Suppressor macrophage treated with lipopolysaccharide for 1 hour (primary cell): ENCODE data around the gene SGCD.

ENCODE experiments used
- DNase-seq, 3 donors: peaks; one replicate each; pipeline ENCODE4 v3.0.0-alpha.2; 2020 to 2022

Gene SGCD

DNA sequence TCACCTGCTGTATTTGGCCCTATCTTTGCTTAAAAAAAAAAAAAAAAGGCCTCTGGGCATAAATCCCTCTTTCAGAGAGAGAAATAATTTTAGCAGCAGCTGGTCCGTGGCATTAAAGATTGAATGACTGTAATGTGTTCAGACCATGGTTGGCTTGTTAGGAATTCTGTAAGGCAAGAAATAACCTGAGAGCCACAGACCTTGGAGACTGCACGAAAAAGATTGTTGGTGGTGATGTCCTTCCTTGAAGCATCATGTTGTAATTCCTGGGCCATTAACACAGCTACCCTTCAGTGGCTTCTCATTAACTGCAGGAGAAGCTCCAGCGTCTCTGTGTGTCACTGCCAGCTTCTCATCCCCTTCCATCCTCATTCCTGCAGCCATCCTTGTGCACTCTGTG, 79.0 kb downstream of the SGCD start:
- DNase-seq = no peak

DNA sequence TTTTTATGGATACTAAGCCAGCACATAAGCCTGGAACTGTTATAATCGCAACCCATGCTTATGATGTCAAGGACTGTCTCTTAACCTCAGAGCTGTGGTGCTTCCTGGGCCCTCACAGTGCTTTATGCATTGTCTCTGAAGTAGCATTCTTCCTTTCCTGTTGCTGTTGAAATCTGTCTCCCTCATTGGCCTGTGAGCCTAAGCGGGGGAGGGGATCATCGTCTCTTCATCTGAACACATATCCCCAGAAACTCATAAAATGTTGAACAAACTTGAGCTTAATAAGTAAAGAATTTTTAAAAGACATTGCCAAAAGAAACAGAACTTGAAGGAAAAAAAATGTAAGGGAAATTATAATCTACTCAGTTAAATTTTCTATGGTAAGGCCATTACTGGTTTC, 80.3 kb downstream of the SGCD start:
- DNase-seq = no peak

DNA sequence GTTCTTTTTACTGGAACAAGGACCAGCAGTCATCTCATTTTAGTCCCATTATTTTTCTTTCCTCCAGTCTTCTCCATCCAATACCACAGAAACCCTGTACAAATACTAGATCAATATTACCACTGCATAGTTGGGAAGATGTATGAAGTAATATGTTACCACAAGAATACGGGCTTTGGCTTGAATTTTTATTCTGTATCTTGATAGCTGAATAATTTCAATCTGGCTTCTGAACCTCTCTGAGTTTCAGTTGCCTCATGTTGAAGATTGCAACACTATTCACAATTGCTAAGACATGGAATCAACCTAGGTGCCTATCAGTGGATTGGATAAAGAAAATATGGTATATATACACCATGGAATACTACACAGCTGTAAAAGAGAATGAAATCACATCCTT, 82.9 kb downstream of the SGCD start:
- no peak for DNase-seq

DNA sequence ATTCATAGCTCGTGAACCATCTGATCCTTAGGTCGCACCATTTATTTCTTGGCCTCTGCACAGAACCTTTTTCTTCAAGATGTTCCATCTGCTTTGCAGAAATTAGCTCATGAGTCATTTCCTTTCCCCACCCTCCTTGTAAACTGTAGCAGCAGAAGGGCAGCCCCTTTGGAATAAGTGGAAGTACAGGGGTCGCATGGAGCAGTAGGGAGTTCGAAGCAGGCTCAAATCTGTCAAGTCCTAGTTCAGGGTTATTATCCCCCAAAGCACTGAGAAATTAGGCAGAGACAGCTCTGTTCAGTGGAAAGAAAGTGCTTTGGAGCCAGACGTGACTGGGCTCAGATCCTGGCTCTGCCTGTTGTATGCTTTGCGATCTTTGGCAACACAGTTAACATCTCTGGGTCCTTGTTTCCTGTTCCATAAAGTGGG, 84.2 kb downstream of the SGCD start:
- DNase-seq = no peak

DNA sequence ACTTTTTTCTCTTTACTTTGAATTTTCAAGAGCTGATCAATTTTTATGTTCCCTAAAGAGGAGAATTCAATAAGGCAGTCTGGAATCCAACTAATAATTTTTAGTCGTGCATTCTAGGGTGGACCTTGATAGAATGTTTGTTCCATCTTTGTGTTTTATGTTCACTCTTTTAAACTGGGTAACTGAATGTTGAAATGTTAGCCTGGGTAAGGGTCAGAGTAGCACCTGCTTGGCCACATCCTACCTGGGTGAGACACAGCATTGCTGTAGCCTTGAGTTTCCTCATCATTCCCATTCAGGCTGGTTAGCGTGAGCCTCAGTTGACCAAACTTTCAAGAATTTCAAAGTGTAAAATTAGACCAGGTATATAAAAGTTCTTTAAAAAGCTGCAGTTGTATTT, 85.0 kb downstream of the SGCD start:
- no peak for DNase-seq

DNA sequence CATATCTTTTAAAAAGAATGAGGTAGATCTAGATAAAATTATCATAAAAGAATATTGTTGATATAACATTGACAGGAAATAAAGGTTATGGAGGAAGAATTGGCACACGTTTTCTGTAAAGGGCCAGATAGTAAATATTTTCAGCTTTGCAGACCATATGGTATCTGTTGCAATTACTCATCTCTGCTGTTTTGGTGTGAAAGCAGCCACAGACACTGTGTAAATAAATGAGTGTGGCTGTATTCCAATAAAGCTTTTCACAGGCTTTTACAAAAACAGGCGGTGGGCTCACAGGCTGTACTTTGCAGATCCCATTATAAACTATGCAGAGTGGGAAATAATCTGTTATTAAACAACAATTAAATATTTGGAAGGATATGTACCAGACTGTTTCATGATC, 87.4 kb downstream of the SGCD start:
- no peak for DNase-seq

DNA sequence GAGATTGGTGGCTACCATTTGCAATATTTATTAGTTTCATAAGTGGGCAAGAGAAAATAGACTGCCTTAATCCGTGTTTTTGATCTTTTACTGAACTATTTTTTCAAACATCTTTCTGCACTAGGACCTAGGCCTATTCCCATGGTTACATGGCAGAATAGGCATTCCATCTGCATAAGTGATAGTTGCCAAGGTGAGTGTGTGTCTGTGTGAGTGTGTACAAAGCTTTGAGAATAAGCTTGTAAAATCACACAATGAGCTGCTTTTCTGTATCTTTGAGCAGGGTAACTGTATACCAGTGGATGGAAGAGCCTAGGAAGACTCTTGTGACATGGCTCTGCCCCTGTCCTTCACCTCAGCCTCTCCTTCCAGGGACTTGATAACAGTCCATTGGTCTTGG, 92.7 kb downstream of the SGCD start:
- DNase-seq = no peak

DNA sequence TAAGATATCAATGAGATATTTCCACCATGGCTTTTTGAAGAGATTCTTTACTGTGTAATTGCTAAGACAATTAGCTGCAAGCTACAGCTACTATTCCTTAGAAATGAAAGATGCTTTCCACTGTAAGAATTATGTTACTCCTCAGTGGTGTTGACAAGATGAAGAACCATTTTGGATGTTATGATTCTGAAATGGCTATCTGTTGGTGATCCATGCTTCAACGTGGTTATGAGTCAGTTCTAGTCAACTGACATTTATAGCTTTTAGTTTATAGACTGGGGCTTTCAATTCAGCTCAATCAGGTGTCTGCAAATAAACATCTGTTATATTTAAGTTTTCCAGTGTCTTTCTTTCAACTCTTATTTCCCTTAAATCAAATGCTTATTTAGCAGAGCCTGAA, 93.7 kb downstream of the SGCD start:
- no peak for DNase-seq

DNA sequence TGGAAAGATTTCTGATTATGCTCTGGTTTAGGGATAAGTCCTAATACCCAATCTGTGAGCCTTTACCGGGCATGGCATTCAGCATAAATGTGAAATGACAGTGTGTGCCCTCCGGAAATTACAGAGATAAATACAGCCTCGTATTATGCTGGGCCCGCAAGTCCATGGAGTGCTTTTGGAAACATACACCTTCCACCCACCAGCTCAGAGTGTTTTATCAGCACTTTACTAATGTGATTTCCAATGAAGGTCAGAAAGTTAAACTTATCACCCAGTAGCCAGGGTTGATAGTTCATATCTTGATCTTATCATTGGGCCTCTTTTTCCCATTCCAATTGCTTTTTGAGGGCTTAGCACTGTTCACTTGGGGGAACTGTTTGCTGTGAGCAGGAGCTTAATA, 94.8 kb downstream of the SGCD start:
- DNase-seq = no peak

DNA sequence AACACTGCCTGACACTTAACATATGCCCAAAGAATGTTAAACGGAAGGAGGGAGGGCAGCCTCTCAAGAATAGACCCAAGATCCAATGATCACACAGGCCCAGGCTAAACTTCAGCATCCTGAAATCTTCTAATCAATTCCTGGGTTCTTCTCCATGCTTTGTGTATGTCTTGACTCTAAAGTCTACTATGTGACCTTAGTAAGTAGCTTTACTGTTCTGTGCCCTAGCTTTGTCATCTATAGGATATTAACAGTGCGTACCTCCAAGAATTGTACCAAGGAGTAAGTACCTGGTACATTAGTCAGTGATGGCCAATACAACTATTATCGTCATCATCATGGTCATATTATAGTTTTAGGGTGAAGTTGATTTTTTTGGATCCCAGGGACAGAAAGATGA, 96.6 kb downstream of the SGCD start:
- no peak for DNase-seq

DNA sequence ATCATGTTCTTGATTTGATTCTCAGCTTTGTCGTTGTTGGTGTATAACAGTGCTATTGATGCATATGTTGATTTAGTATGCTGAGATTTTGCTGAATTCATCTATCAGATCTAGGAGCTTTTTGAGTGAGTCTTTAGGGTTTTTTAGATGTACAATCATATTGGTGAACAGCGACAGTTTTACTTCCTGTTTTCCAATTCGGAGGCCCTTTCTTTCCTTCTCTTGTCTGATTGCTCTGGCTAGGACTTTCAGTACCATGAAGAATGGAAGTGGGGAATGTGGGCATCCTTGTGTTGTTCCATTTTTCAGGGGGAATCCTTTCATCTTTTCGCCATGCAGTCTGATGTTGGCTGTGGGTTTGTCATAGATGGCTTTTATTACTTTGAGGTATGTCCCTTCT, 100.4 kb downstream of the SGCD start:
- no peak for DNase-seq

DNA sequence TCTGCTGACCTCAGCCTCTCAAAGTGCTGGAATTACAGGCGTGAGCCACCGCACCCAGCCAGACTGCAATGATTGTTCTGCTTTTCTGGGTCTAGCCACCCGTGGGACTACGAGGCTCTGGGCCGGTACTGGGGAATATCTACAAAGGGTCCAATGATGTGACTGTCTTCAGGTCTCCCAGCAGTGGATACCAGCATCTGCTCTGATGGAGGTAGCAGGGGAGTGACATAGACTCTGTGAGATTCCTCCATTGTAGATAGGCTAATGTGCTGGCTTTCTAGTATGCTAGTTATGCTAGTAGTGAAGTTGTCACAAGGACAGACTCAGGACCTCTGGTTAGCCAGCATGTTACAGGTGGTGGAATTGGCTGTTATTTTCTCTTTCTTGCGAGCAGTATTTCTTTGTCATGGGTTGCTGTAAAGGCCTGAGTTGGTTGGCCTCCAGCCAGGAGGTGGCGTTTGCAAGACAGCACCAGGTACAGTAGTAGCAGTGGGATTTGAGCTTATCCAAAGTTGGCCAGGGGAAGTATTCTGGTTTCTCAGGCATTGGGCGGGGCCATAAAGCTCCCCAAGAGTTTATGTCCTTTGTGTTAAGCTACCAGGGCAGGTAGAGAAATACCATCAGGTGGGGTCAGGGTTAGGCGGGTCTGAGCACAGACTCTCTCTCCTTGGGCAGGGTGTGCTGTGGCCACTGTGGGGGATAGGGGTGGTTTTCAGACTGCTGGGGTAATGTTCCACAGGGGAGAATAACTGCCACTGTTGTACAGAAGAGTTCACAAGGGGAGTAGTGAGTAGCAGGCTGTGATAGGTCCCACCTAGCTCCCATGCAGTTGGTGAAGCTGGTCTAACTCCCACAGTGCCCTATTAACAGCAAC, 105.2 kb downstream of the SGCD start:
- DNase-seq = no peak

DNA sequence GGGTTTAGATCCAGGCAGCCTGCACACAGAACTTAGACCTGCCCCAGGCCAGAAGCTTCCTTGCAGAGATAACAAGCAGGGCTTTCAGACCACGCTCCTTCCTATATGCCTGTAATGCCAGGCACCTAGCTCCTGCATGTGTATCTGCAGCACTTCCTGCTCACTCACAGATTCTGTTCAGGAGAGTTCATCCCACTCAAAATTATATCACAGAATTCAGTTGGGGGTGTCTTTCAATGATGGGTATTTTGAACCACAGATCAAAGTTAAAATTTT, 105.8 kb downstream of the SGCD start:
- DNase-seq = no peak

DNA sequence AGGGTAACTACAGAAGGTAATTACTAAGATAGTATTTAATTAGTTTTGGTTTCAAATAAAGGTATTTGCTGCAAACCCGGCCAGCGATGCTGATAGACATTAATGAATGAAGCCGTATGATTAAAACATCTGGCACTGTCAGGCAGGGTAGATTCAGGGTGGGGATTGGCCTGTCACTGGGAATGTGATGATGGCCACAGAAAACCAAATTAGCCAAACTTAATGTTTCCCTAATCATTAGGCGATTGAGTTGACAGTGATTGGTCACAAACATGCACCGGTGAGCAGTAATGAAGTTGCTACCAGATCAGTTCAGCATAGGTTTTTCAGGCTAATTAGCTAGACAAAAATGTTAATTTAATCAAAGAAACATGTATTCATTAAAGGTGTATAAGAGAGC, 107.5 kb downstream of the SGCD start:
- DNase-seq = no peak

DNA sequence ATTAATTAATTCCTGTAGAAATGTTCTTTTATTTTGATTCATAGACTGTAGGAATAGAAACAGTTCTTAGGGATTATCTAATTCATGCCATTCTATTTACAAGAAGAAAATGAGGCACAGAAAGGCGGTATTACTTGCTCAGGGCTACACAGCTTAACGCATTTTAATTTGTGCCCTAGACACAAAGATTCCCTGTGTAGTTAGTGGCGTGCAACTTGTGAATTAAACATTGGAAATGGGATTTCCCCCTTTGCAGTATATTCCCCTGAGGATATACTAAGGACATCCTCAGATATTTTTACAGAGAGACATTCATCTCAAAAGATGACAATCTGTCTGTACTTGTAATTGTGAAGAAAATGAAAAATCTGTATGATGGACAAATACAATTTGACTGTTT, 108.1 kb downstream of the SGCD start:
- no peak for DNase-seq

DNA sequence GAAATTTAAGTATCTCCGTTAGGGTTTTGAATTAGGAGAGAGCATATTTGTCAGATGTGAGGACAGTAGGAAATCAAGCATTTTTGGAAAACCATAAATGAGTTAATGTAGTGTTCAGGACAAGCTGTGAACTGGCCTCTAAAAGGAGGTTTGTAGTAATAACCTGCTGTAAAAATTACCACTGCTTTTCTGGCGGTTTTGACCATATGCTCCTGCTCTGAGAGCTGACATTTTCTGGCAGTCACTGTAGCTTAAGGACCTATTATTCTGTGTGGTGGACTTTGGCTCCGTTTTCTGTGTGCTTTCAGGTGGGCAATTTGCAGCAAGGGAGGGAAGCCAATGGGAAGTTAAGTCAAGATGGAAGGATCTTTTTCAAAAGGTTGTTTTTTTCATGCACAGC, 111.1 kb downstream of the SGCD start:
- DNase-seq = no peak

DNA sequence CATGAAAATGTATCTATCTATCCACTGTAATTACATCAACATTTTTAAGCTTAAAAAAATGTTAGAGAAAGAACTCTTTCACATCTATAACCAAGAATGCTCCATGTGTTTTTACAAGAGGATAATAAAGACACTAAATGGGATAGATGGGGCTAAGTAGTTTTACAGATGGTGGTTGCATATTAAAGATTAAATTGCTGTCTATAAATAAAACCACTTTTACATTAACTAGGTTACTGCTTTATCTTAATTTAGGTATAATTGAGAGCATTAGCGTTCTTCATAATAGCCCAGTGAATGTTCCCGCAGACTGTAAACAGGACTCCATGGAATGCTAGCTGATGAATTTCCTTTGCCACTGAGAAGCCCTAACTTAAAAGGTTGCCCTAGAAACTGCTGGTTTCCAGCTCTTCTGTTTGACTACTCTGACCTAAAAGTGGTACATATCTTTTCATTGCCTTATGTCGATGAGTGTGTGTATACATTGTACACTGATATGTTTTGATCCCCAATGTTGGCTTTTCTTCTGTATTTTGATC, 117.9 kb downstream of the SGCD start:
- DNase-seq = no peak

DNA sequence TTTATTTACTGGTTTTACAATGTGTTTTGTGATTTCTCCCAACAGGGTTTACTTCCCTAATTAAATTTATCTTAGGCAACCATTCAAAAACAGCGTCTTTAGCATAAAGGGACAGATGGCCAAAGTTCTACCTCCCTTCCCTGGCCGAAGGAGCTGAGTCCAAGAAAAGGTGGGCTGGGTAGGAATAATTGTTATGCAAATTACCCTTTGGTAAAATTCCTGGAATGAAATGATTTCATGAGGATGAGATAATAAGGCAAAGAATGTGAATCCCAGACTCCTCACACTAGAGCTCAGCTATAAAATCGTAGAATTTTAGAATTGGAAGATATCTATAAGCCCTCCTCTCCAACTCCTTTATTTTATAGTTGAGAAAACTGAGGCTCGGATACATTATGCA, 119.6 kb downstream of the SGCD start:
- DNase-seq = no peak

DNA sequence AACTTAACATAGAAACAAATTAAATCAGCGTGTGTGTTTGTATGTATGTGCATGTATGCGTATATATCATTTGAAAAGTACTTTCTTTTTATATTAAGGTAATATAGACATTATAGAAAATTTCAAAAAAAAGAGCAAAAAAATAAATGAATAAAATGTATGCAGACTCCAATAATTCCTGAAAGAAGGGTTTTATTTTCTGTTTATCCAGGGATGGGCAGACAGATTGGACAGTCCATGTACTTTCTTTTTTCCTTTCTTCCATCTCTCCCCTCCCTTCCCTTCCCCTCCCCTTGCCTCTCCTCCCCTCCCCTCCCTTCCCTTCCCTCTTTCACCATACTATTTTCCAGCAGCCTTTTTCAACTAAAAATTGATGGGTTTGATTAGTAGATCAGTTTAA, 123.8 kb downstream of the SGCD start:
- no peak for DNase-seq

DNA sequence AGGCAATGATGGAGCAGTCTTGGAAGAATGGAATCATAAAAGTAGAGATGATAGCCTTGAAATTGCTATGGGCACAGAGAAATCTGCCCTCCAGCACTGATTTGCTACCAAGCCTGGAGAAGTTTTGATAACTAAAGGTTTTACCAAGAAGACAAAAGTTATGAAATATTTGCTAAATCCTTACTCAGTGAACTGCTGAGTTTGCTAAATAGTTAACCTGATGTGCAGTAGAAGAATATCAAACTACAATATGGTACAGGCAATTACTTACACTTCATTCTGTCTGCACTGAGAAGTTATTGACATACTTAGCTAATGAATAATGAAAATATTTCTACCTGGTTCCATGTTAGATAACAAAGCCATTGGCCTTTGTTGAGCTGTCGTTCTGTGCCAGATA, 124.5 kb downstream of the SGCD start:
- DNase-seq = no peak

DNA sequence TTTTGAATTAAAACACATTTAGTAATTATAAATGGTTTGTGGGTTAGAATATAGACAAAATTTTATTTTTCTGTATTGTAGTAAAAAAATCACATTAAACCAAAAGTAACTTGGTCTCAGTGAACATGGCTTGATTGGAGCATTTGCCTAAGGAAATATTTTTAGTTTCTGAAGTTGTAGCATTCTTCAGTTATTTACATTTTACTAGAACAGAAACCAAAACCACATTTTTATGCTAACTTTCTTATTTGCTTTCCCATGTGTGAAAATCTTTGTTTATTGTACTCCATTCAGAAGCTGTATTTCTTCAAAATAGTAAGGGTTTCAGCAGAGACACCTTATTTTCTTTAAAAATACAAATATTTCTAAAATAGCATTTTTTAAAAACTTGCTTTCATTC, 129.9 kb downstream of the SGCD start:
- DNase-seq = no peak

DNA sequence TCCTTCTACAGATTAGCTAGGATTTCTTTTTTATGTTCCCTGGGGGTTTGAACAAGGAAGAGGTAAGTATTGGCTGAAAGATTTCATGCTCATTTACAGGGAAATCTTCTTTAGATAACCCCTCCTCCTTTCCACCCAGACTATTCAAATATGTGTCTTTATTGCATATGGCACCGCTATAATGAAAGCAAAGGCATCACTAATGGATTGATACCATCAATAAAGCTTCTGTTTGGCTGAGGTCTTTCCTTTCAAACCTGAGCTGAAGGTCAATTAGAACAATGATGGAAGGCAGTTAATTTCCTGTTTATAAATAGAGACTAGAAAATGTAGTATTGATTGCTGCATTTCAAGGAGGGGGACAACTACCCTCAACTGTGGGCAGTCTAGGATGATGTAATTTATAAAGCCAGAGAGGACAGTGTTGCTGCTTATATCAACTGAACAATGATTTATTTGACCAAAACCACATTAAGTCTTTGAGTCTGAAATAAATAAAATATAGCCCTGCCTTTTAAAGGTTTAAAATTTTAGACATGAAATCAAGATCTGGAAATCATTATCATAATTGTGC, 132.9 kb downstream of the SGCD start:
- no peak for DNase-seq

DNA sequence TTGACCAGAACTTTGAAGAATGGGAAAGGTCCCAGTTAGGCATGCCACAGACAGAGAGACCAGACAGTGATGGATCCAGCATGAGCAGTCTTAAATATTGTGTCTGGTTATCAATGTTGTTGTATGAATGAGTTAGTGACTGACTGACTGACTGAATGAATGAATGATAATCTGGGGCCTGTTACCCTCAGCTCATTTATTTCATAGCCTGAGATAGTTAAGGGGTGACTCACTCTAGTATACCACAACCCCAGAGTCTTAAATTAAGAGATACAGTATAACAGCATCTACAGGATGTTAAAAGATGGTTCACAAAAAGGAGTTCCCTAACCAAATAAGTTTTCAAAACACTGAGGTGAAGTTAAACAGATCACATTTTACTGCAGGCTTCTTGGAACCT, 133.5 kb downstream of the SGCD start:
- no peak for DNase-seq

DNA sequence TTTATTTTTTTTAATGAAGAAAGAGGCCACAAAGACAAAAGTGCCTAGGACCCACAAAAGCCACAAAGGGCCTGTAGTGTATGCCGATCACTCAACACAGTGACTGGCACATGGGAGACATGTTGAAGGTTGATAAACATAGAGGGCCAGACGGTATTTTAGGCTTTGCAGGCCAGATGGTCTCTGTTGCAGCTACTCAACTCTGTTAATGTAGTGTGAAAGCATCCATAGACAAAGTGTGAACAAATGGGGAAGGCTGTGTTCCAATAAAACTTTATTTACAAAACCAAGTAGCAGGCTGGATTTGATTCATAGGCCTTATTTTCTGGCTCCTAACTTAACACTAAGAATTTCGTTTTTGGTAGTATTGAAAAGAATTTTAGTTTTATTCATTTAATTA, 139.9 kb downstream of the SGCD start:
- no peak for DNase-seq

DNA sequence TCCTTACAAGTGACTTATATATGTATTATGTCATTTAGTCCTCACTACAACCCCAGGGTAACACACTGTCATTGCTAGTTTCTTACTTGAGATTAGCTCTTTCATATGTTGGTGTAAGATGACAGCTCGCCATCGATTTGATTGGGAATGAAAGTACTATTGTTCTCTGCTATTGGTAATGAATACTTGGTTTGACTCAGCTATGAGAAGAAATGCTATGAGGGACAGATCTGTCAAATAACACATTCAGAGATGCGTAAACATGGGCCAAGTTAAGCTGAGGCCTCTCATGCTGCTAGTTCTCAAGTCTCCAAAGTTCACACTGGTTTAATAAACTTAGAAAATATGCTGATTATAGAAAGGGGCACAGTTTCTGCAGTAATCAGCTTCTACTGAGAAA, 142.7 kb downstream of the SGCD start:
- DNase-seq = no peak
